ENCODE results near the gene CD58.

Gene CD58

DNA sequence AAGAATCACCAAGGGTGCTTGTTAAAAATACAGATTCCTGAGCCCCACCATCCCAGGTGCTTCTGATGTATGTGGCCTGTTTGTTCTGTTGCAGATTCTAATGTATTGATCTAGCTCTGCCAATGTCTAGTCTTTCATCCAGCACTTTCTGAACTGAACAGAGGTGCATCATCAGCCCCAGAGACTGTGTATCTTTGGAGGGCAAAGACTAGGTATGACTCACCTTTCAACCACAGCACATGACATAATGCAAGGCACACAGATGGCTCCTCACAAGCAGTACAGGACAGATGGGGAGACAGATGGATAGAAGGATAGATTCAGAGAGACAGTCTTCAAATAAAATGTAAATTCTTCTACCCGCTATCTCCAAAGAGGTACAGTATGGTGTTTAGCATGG, 32.3 kb downstream of the CD58 start:
- no peak for DNase-seq

- DNase-seq: no peak
These were observed 32.9 kb downstream of the CD58 start for GRCh38 chr1:116537898-116538297.

GRCh38 chr1:116537040-116537831, 33.6 kb downstream of the CD58 start:
- DNase-seq: no peak

DNA sequence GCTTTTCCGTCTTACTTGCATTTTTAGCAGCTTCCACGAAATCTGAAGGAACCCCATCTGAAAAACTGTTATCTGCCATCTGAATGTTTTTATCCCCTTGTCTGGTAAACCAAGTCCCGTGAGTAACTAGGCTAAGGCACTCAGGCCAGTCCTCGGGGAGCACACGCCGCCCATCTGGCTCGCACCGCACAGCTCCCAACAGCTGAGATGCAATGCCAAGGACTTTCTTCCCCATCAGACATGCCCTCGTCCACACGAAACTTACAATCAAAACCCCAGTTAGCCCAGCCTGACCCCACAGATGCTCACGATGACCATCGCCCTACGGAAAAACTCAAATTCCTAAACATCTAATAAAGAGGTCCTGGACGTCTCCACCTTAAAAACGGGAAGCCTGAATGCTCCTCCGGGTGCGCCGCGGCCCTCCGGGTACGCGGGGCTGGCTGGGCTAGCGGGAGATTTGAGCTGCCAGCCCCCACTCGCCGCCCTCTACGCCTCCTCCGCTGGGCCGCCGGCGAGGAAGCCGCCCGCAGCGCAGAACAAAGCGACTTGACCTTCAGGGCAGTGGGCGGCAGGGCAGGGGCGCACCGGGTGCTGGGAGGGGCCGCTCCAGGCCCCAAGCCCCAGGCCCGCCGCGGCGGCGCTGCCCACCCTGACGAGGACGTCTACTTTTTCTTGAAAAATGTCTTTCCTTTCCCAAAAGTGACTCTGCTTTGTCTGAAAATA, 36.6 kb downstream of the CD58 start:
- no peak for DNase-seq

DNA sequence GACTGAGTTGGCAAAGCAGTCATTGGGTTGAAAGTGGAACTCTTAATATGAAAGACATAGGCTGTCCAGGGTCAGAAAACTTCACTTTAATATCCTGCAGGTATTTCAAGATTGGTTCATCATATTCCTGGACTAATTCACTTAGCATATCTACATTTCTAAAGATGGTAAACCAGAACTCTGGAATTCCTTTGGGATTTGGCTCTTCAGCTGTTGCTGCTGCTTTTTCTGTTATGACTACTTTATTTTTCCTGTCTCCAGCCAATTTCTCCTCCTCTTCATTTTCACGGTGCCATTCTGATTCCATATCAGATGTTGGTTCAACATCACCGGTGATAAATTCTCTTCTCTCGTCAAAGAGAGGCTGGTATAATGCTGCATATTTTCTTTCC, 37.4 kb downstream of the CD58 start:
- DNase-seq: no peak

DNA sequence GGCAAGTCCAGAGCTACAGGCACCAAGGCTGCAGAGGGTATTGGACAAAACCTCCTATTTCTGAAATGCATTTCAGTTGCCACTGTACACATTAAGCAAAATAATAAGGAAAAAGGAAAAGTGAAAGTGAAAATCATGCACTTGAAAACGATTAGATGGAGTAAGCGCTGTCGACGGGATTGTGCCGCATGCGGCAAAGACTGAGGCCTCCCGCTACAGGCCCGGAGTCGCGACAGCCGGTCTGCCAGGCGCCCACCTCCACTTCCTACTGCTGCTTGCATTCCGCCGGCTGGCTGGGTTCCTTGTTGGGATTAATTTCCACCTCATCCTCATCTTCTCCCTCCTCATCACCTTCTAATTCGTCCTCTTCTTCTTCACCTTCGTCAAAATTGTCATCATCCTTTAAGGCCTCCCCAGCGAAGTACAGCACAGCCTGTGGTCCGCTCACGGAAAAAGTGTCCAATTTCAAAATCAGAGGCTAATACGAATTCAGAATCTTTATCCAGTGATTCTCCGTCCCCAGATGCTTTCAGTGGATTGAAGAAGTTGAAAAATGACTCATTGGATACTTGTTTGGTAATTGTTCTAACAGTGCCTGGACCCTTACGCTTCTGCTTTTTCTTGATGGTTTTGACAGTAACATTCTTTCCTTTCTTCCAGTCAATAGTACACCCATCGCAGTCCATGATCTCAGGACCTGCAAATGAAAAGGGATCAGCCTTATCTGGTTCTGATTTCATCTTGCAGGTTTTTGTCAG, 38.0 kb downstream of the CD58 start:
- DNase-seq: no peak

DNA sequence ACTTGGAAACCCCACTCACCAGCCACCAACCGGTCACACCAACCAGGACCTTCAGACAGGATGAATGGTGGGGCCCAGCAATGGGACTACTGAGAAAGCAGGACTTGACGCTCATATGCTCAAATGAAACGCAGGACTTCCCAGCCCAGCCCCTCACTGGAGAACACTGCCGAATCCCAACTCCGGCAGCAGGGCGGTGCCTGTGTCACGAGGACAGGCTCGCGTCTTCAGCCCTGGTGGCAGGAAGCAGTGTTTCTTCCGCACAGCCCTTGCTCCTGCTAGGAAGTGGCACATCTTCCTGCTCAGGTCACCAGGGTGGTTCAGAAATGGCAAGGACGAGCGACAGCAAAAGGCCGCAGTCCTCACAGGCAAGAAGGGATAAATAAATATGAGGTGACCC, 38.9 kb downstream of the CD58 start:
- DNase-seq: no peak

DNA sequence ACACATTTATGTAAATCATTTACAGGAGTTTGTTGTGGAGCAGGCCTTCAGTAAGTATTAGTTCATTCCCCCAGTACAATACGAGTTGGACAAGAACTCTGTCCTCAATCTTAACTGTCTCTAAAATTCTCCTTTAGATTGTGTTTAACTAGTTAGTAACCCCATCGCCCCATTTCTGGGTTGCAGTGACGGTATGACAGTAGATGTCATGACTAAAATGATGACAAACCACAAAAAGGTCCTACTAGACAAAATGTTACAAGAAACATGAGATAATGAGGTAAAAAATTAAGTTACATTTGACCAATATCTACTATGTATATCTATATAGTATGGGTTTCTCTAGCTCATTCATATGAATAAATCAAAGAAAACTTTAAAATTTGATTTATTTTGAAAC, 41.1 kb downstream of the CD58 start:
- no peak for DNase-seq

GRCh38 chr1:116529199-116529631, 41.6 kb downstream of the CD58 start:
- no peak for DNase-seq

DNA sequence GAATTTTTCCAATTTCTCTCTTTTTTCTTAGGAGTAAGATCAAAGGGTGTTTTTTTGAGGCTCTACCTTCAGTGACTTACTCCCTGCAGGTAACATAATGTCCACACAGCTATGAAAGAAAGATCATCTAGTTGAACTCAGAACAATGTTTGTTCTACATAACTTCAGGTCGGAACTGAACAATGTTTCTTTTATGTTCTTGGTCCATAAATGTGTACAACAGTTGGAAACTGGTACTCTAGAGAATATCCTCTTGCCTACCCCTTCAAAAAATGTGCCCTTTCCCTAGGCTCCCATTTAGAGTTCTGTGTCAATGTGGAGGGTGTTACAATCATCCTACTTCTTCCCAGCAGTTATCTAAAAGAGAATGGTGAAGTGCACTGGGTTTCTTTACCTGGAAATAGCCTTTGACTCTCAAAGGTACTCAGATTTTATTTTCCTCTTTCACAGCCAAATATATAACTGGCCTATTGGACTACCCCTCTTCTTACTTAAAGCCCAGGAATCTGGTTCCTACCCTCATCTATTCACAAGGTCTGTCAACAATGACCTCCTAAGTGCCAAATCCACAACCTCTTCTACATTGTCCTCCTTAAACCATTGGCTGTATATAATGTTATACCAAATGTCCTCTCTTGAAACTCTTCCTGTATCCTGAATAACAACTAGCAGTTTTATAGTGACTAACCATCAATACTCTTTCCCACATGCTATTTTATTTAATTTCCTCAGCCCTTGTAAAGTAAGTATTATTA, 42.3 kb downstream of the CD58 start:
- no peak for DNase-seq

- DNase-seq: no peak
These were observed 45.4 kb downstream of the CD58 start for GRCh38 chr1:116525440-116525839.

DNA sequence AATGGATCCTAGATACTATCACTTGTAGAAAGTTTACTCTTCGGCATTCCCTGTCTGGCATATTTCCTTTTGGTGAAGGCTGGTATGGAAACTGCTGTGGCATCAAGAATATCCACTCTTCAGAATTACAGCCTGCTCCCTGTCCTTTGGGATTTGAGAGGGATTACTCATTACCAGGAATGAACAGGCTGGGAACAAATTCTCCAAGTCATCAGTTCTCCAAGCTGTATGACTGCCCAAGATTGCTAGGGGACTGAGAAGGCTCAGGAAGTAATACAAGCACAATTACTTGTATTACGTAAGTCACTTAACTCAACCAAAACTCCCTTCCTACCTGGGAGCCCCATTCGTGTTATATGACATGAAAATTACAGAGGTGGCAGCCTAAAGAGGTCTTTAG, 49.6 kb downstream of the CD58 start:
- no peak for DNase-seq

DNA sequence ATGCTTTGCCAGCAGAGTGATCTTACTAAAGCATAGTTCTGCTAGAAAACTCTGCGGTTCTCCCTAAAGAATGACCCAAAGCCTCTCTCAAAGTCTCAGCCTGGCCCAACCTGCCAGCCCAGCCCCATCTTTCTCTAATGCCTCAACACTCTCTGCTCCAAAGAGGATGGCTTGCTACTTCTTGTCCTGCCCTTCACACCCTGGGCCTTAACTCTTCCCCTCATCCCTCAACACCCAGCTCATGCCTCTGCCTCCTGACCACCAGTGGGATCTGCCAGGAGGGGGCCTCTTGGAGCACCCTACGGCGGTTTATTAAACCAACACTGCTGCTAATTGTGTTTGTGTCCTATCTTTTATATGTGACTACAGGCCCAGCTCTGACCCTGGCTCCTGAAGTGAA, 52.4 kb downstream of the CD58 start:
- DNase-seq: no peak

- no peak for DNase-seq
These were observed 54.2 kb downstream of the CD58 start for GRCh38 chr1:116516631-116517030.

- no peak for DNase-seq
These were observed 55.1 kb downstream of the CD58 start for GRCh38 chr1:116515702-116516101.

- DNase-seq: no peak
These were observed 55.9 kb downstream of the CD58 start for GRCh38 chr1:116514708-116515525.

DNA sequence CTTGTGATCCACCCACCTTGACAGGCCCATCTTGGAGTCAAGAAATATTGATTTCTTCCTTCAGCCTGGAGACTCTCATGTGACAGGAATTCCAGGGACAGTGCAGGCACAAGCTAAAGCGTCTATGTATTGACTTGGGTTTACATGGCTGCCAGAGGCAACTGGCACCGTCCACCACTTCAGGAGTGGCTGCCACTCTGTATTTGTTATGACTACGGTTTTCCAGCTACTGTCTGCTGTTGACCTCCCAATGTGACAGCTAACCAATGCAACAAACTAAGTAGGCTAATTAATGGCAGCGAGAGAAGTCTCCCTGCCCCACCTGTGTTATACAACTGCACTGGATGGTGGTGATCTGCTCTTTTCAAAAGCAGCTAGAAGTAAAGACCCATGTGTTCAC, 56.9 kb downstream of the CD58 start:
- DNase-seq: no peak

GRCh38 chr1:116511459-116512019, 59.3 kb downstream of the CD58 start:
- DNase-seq: no peak

DNA sequence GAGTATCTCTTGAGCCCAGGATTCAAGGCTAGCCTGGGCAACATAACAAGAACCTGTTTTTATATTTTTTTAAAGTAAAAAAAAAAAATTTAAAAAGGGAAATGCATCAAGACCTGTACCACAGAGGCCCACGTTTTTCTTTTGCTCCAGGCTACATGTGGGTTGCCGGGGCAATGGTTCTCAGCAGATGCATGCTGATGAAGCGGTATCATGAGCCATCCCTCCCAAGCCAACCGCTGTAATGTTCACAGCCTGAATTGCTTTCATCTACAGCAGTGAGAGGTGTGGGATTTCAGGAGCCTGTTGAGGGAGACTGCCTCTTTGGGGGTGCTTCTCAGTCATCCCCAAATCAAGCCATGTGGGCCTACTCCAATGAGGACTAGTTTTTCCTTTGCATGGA, 60.5 kb downstream of the CD58 start:
- DNase-seq: no peak

GRCh38 chr1:116508984-116509980, 61.5 kb downstream of the CD58 start:
- no peak for DNase-seq

All from effector CD8-positive, alpha-beta T cell (primary cell).